Testis (tissue), 2 donors: Measurements from ENCODE around the gene FAM20A.

Experiments
- POLR2A ChIP-seq: fragments of 450-650 bp; IDR thresholded peaks from one replicate; pipeline ENCODE4 v1.6.1; 2017; ENCODE audit warnings: antibody characterized with exemption, mild to moderate bottlenecking, moderate library complexity
- TF ChIP-seq, protein P1 (sequence below), 3 experiments: fragments of 450-650 bp in 2 of 3; fragments of 200-600 bp in 1 of 3; sonication (generic) in 1 of 3; IDR thresholded peaks; one replicate each; pipeline ENCODE4 v1.5.1; 2016 to 2019; ENCODE audit warnings: antibody characterized with exemption in 3 of 3, mild to moderate bottlenecking in 2 of 3, moderate library complexity in 1 of 3

DNA sequence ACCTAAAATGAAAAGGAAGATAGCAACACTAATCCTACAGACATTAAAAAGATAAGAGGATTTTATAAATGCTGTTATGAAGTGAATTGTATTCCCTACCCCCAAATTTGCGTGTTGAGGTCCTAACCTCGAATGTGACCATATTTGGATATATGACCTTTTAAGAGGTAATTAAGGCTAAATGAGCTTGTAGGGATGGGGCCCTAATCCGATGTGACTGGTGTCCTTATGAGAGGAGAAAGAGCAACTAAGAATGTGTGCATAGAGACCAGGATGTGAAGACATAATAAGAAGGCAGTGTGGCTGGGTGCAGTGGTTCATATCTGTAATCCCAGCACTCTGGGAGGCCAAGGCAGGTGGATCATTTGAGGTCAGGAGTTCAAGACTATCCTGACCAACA, 48.2 kb upstream of the FAM20A start:
- TF ChIP-seq, protein P1, sequence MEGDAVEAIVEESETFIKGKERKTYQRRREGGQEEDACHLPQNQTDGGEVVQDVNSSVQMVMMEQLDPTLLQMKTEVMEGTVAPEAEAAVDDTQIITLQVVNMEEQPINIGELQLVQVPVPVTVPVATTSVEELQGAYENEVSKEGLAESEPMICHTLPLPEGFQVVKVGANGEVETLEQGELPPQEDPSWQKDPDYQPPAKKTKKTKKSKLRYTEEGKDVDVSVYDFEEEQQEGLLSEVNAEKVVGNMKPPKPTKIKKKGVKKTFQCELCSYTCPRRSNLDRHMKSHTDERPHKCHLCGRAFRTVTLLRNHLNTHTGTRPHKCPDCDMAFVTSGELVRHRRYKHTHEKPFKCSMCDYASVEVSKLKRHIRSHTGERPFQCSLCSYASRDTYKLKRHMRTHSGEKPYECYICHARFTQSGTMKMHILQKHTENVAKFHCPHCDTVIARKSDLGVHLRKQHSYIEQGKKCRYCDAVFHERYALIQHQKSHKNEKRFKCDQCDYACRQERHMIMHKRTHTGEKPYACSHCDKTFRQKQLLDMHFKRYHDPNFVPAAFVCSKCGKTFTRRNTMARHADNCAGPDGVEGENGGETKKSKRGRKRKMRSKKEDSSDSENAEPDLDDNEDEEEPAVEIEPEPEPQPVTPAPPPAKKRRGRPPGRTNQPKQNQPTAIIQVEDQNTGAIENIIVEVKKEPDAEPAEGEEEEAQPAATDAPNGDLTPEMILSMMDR (IDR thresholded peaks at IDR 0.05) = no peak
- TF ChIP-seq POLR2A = no peak
